ENCODE measurements around the gene ISLR2.

ISLR2 gene

DNA sequence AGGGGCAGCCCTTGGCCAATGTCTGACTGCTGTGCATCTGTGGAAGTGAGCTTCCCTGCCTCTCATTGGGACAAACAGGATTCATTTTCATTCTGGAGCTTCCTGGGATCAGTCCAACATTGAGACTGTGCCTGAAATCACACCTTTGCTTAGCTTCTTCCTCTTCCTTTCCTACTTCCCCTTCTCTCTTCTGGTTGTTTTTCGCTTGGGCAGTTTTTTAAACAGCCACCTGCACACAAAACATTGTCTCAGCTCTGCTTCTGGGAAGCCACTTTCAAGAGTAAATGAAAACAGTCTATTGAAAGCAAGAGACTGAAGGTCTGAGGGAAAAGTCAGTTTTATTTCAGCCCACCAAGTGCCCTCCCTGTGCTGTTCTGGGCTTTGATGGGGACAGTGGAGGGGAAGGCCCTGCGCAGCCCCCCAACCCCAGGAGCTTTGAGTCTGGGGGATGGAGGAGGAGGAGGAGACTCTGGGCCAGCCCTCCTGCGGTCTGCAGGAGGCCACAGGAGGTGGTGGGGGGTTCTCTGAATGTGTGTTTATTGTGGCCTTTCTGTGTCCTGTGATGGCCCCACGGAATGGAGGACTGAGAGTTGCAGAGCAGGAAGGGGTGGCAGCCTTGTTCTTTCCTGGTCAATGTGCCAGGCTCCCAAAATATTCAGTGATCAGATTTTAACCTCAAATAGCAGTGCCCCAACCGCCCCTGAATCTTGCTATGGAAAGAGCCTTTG is 7.8 kb upstream of the ISLR2 start:
- peak; percentile 81 to 84 for ATAC-seq (replicated peaks)
- peaks cover 4 to 12% of the 10 kb centered on the region in 2 donors for H3K27me3 Mint-ChIP-seq
- H3K27ac Mint-ChIP-seq = no peak overlapping the region

DNA sequence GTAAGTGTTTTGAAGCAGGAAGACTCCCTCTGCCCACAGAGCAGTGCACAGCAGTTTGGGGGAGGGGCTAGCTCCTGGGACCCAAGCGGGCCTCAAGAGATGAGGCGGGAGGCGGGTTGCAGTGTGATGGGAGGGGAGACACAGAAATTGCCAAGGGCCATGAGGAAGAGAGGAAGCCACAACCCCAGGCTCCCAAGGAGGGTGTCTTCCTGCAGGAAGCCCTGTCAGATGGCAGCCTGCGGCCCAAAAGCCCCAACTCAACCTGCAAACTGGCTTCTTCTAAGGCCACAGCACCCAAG is 7.3 kb upstream of the ISLR2 start:
- Mint-ChIP-seq H3K27me3 (peaks cover 9 to 17% of the 10 kb centered on the region in 2 donors), H3K27ac (no peak overlapping the region), H3K36me3 (peaks cover 0 to under 1% of the 10 kb centered on the region in 2 donors), H3K4me3 (peak overlapping the region in 1 of 2 donors; percentile 46), H3K9me3 (peaks cover 3 to 4% of the 10 kb centered on the region in 2 donors), H3K4me1 (peaks cover 37 to 58% of the 10 kb centered on the region in 2 donors)
- ATAC-seq (replicated peaks) (no peak), DNase-seq (no peak)

More for the DNA sequence above, 7.8 kb upstream of the ISLR2 start:
- DNase-seq = no peak
- peaks cover 6 to 7% of the 10 kb centered on the region in 2 donors for H3K9me3 Mint-ChIP-seq
- peaks cover 0 to 4% of the 10 kb centered on the region in 2 donors for H3K36me3 Mint-ChIP-seq
- peak overlapping the region in 1 of 2 donors; percentile 46 for H3K4me3 Mint-ChIP-seq
- peaks cover 34 to 53% of the 10 kb centered on the region in 2 donors for H3K4me1 Mint-ChIP-seq

DNA sequence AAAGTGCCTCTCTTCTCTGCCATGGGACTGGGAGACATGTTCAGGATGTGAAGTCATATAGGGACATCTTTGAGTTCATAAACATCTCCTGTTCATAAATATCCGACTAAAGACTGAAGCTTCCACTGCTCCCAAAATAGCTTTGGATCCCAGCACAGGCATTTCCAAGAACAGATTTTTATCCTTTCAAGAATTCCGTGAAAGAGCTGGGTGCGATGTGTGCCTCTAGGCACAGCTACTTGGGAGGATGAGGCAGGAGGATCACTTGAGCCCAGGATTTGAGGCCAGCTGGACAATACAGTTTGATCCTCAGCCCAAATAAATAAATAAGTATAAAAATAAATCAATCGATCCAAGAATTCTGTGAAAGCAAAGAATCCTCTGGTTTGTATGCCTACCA is 6.7 kb upstream of the ISLR2 start:
- H3K27ac Mint-ChIP-seq = no peak overlapping the region
- ATAC-seq (replicated peaks) (no peak), DNase-seq (no peak)
- peaks cover 38 to 64% of the 10 kb centered on the region in 2 donors for H3K4me1 Mint-ChIP-seq
- no peaks in the 10 kb centered on the region for H3K36me3 Mint-ChIP-seq
- no peaks in the 10 kb centered on the region for H3K9me3 Mint-ChIP-seq
- H3K4me3 Mint-ChIP-seq = no peak overlapping the region
- H3K27me3 Mint-ChIP-seq = peaks cover 13 to 23% of the 10 kb centered on the region in 2 donors

DNA sequence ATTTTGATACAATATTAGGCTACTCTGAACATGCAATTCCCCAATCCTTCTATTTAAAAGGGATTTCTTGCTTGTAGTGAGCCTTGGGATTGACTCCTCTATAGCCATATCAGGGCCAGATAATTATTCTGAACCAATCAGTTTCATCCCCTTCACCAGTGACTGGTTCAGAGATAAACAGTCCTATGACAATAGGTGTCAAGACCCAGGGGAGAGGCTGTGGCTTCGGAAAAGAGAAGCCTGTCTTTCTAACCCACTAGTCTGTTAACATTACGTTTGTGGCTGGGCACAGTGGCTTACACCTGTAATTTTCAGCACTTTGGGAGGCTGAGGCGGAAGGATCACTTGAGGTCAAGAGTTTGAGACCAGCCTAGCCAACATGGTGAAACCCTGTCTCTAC is 6.2 kb upstream of the ISLR2 start:
- H3K9me3 Mint-ChIP-seq = no peaks in the 10 kb centered on the region
- H3K36me3 Mint-ChIP-seq = no peaks in the 10 kb centered on the region
- H3K27ac Mint-ChIP-seq = no peak overlapping the region
- no peak overlapping the region for H3K4me3 Mint-ChIP-seq
- ATAC-seq (replicated peaks) (no peak), DNase-seq (no peak)
- H3K4me1 Mint-ChIP-seq = peaks cover 42 to 69% of the 10 kb centered on the region in 2 donors
- H3K27me3 Mint-ChIP-seq = peaks cover 18 to 28% of the 10 kb centered on the region in 2 donors

DNA sequence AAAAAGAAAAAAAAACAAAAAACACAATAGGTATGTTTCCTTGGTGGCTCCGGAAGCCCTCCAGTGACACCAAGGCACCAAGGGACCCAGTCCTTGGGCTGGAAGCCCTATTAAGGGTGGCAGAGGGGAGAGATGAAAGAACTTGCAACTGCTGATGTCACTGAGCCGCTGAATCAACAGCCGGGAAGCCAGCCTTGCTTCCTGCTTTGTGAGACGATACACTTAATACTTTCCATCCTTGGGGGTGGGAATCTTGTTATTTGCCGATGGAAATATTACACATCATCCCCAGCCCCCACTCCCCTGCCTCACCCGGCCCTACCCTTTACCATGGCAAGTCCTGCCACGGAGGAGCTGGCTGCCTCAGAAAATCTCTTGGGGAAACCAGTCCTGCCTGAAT is 5.6 kb upstream of the ISLR2 start:
- Mint-ChIP-seq H3K4me1 (peaks cover 48 to 75% of the 10 kb centered on the region in 2 donors), H3K27ac (no peak overlapping the region), H3K4me3 (no peak overlapping the region), H3K9me3 (no peaks in the 10 kb centered on the region), H3K36me3 (no peaks in the 10 kb centered on the region), H3K27me3 (peaks cover 24 to 34% of the 10 kb centered on the region in 2 donors)
- no peak for DNase-seq
- no peak for ATAC-seq (replicated peaks)

DNA sequence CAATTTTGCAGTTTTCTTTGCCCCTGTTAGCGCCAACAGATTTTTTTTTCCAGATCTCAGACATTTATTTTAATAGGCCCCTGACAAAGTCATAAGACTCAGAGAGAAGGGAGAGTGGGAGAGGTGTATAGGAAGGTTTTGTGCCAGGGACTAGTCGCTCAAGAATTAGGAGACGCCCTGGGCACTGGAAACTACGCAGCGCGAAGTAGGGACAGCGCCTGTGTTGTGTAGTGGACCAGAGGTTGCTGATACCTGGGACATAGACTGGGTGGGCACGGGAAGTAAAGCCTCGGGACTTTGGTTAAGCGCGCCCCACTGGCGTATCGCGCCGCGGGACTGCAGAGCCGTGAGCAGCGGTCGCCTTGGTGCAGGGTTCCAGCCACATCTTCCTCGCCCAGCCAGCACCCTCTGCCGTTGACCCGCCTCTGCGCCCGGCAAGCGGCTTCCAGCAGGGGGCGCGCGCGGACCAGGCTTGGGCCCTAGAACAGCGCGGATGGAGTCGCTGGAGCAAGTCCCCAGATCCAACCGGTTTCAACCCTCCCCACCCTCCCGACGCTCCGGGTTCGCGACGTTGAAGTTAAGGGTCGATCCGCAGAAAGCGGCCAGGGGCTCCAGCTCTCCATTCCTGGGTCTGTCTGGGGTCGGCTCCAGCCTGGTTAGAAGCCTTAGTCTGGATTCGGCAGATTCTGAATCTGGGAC is 3.0 kb upstream of the ISLR2 start:
- peaks cover 50 to 60% of the 10 kb centered on the region in 2 donors for H3K27me3 Mint-ChIP-seq
- ATAC-seq (replicated peaks) (peak; percentile 89 to 94), DNase-seq (peak; percentile 80)
- H3K4me1 Mint-ChIP-seq = peaks cover 45 to 77% of the 10 kb centered on the region in 2 donors
- H3K9me3 Mint-ChIP-seq = peaks cover 0 to 5% of the 10 kb centered on the region in 2 donors
- H3K27ac Mint-ChIP-seq = no peak overlapping the region
- H3K4me3 Mint-ChIP-seq = peak overlapping the region in 1 of 2 donors; percentile 70
- peaks cover 9 to 10% of the 10 kb centered on the region in 2 donors for H3K36me3 Mint-ChIP-seq

DNA sequence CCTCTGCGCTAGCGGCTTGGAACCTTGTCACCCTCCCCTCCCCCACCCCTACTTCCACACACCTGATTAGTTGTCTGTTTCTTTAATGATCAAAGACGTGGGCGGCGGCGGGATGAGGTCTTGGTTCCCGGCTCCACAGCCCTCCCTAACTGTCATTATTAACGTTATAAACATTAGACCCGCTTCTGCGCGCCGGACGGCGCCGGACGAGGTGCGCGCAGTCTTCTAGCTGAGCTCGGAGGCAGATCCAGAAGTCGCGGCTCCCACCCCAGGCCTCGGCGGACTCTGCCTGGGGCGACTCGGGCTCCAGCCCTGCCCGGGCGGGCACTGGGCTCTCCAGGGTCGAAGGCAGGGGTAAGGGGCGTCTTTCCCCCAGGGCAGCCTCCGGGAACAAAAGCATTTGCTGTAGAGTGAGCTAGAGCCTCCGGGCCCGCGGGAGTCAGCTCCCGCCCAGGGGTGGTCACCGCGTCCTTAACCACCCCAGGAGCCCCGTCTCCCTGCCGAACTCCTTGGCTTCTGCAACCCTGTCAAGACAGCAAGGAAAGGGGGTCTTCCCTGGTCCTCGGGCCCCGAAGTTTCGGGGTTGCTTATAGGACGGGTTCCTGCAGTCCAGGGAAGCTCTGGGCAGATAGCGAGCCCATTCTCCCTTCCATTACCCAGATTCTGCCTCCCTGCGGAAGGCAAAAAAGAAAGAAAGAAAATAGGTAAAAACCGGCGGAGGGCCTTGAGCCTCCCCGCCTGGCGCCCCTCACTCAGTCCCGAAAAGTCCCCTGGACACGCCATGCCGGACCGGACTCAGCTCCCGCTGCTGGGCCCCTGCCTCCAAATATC is 2.2 kb upstream of the ISLR2 start:
- Mint-ChIP-seq H3K9me3 (peaks cover 0 to 5% of the 10 kb centered on the region in 2 donors), H3K4me3 (peak overlapping the region; percentile 67 to 70), H3K36me3 (peaks cover 9 to 10% of the 10 kb centered on the region in 2 donors), H3K27ac (peak overlapping the region; percentile 47), H3K4me1 (peaks cover 38 to 75% of the 10 kb centered on the region in 2 donors), H3K27me3 (peaks cover 55 to 66% of the 10 kb centered on the region in 2 donors)
- DNase-seq (no peak), ATAC-seq (replicated peaks) (peak; percentile 17 to 18)

DNA sequence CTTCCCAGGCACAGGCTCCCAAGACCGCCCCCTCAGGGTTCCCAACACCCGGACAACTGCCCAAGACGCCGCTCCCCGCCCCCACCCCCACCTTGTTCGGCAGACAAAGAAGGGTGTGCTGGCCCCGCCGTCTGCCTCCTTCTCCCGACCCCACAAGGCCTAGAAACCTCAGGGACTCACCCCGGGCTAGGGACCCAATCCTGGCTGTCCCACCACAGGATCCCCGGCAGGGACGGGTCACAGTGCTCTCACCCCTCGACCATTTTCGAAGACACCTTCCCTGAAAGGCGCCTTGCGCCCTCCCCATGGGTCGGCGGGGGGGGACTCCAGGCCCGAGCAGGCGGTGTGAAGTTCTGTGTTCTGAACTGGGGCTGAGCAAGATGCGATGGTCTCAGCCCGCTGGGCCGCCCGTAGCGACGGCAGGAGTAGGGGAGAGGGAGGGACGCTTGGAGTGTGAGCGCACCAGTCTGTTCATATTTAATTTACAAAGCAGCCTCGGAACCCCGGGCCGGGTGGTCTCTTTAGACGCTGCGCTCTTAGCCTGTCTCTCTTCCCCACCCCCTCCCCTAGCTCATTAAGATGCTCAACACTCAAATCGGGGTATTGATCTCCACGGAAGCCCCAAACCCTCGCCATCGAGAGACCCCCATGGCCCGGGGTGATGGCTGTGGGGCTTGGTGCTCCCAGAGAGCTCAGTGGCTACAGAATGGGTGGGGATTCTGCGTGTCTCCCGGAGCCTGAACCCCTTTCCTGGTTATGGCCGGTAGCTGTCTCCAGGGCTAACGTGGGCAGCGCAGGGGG is 1.4 kb upstream of the ISLR2 start:
- peaks cover 0 to 5% of the 10 kb centered on the region in 2 donors for H3K9me3 Mint-ChIP-seq
- H3K27ac Mint-ChIP-seq = peak overlapping the region; percentile 84
- no peak for ATAC-seq (replicated peaks)
- DNase-seq = no peak
- H3K36me3 Mint-ChIP-seq = peaks cover 9 to 13% of the 10 kb centered on the region in 2 donors
- peaks cover 60 to 72% of the 10 kb centered on the region in 2 donors for H3K27me3 Mint-ChIP-seq
- H3K4me3 Mint-ChIP-seq = peak overlapping the region; percentile 57 to 69
- peaks cover 36 to 71% of the 10 kb centered on the region in 2 donors for H3K4me1 Mint-ChIP-seq

DNA sequence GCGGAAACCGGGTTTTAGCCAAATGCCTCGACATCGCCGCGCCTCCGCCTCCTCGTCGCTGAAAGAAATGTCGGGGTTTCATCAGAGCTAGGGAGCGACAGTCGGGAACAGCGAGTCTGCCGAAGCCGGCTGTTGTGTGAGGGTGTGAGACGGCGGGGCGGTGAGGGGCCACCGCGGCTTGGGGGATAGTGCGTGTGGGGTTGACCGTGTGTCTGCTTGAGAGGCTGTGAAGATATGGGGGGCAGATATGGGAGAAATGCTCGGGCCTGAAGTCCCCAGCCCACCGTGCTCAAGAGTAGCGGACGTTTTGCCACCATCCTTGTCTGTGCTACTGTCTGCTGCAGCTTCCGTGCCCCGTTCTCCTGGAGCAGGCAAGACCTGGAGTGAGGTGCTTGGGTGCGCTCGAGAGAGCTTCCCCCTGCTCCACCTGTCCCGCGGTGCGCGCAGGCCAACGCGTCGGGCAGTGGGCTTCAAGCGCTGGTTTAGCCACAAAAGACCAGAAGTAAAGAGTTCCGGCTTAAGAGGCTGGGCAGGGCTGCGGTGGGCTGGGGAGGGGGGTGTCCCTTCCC is 716 bp upstream of the ISLR2 start:
- Mint-ChIP-seq H3K27ac (peak overlapping the region; percentile 84), H3K36me3 (peaks cover 9 to 13% of the 10 kb centered on the region in 2 donors), H3K4me1 (peaks cover 38 to 69% of the 10 kb centered on the region in 2 donors), H3K9me3 (peaks cover 0 to 5% of the 10 kb centered on the region in 2 donors), H3K27me3 (peaks cover 65 to 78% of the 10 kb centered on the region in 2 donors), H3K4me3 (peak overlapping the region; percentile 17 to 57)
- DNase-seq (no peak), ATAC-seq (replicated peaks) (no peak)

DNA sequence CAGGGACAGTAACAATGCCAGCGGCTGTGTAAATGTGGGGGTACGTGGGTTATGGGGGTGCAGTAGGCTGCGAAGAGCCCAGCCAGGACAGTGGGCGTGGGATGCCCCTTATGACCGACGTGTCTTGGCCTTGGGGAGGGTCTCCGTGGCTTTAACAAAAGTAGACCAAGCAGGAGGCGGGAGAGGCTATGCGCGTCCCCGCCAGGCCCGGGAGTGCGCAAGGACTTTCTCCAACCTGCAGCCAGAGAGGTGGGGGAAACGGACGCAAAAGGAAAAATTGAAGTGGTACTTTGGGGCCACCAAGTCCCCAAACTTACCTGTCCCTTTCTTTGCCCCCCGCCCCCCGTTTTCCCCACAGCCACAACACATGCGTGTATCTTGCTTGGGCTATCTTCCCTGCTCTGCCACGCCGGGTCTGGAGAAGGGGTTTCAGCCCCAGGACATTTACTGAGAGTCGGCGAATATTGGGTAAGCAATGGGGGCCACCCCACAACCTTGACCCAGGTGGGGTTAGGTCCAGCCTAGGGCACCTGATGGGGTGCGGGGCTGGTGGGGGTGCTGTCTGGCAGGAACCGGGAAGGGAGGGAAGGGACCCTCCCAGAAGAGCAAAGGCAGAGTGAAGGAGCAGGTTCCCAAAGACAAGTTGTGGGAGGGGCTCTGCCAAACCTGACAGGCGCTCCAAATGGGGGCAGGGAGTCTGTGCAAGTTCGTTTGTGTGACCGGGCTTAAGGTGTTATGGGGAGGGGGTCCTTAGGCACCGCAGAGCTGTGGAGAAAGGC is 652 bp downstream of the ISLR2 start:
- Mint-ChIP-seq H3K4me1 (peaks cover 46 to 82% of the 10 kb centered on the region in 2 donors), H3K36me3 (peaks cover 13% of the 10 kb centered on the region in 2 donors), H3K27me3 (peaks cover 74 to 89% of the 10 kb centered on the region in 2 donors), H3K9me3 (peaks cover 0 to 5% of the 10 kb centered on the region in 2 donors), H3K27ac (peak overlapping the region; percentile 86), H3K4me3 (peak overlapping the region; percentile 42 to 57)
- ATAC-seq (replicated peaks) (no peak), DNase-seq (no peak)

DNA sequence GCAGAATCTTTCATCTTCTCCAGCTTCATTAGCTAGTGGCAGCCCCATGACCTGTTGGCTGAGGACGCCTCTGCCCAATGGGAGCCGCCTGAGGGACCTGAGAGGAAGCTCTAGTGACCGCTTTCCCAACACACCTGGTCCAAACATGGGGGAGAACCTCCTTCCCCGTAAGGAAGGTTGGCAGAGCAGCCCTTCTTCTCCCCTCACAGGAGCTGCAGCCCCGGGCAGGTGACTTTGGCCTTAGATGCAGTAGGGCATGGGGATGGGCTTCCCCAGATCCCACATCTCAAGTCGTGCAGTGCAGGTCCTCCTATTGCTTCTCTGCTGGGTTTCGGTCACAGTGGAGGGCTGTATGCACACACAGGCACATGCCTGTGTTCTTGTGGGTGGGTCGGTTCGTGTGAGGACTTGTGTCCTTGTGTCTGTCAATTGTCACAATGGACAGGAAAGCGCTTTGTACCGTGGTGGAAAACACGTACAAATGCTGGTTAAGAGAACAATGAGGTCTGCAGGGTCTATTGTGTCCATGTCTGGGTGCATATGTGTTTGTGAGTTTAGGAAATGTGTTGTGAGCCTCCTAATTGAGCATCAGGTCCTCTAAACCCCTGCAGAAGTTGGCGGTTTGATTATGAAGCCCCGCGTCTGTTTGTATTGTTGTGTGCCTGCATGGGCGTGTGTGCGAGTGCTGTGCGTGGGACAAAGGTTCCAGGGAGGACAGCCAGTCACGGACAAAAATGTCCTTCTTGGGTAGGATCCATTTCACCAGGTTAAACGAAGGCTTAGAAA is 1.4 kb downstream of the ISLR2 start:
- ATAC-seq (replicated peaks) (no peak), DNase-seq (no peak)
- Mint-ChIP-seq H3K36me3 (peaks cover 13 to 14% of the 10 kb centered on the region in 2 donors), H3K4me1 (peaks cover 50 to 90% of the 10 kb centered on the region in 2 donors), H3K4me3 (peak overlapping the region in 1 of 2 donors; percentile 81), H3K9me3 (peaks cover 0 to 5% of the 10 kb centered on the region in 2 donors), H3K27me3 (peaks cover 80 to 91% of the 10 kb centered on the region in 2 donors), H3K27ac (peak overlapping the region; percentile 94)
